Activated T-helper 2 cell treated with anti-CD3 and anti-CD28 coated beads, Interferon-gamma antibody, Interleukin-2, Interleukin-4, amounts not matched to agents 10 μg/mL and 5 μg/mL and 100 μg/mL, durations not matched to agents 14 hours and 24 hours and 36 hours (primary cell): ENCODE results near the gene ALDH7A1. TPM values are rescaled to one million over a fixed set of nuclear protein-coding genes. Genes with fewer than 3 reads are reported as not detected.
"Not testable (repeated sequence)": the region's sequence is repeated elsewhere in the genome, so short reads cannot be mapped to it uniquely, and the experiment has no call there.

Experiments
- DNase-seq: peaks from one replicate; pipeline ENCODE4 v3.0.0; 2021; ENCODE audit warnings: low spot score
- H3K27ac Mint-ChIP-seq: one replicate; pipeline ENCODE4 v1.8.0; 2021; ENCODE audit warnings: mixed read lengths
- H3K27me3 Mint-ChIP-seq: one replicate; pipeline ENCODE4 v1.8.0; 2021; ENCODE audit warnings: low read depth, mixed read lengths
- H3K36me3 Mint-ChIP-seq: one replicate; pipeline ENCODE4 v1.8.0; 2021; ENCODE audit warnings: low read depth, mixed read lengths
- H3K4me1 Mint-ChIP-seq: one replicate; pipeline ENCODE4 v1.8.0; 2021; ENCODE audit warnings: low read depth, mixed read lengths
- H3K4me3 Mint-ChIP-seq: one replicate; pipeline ENCODE4 v1.8.0; 2021; ENCODE audit warnings: low read depth, mild to moderate bottlenecking, moderate library complexity, mixed read lengths
- H3K9me3 Mint-ChIP-seq: one replicate; pipeline ENCODE4 v1.8.0; 2021; ENCODE audit warnings: mixed read lengths
- intact Hi-C: fragments of 100-400 bp; cut with micrococcal nuclease; formaldehyde crosslinking; loops from one replicate; pipeline ENCODE4 v1.15.1; 2023
- total RNA-seq: library from RNA; stranded (reverse); gene quantifications from 2 replicates; pipeline ENCODE4 v1.2.3, GENCODE V29; 2022

Gene ALDH7A1
- total RNA-seq, 1 donor from 2014 or later, result 3.1 TPM

DNA sequence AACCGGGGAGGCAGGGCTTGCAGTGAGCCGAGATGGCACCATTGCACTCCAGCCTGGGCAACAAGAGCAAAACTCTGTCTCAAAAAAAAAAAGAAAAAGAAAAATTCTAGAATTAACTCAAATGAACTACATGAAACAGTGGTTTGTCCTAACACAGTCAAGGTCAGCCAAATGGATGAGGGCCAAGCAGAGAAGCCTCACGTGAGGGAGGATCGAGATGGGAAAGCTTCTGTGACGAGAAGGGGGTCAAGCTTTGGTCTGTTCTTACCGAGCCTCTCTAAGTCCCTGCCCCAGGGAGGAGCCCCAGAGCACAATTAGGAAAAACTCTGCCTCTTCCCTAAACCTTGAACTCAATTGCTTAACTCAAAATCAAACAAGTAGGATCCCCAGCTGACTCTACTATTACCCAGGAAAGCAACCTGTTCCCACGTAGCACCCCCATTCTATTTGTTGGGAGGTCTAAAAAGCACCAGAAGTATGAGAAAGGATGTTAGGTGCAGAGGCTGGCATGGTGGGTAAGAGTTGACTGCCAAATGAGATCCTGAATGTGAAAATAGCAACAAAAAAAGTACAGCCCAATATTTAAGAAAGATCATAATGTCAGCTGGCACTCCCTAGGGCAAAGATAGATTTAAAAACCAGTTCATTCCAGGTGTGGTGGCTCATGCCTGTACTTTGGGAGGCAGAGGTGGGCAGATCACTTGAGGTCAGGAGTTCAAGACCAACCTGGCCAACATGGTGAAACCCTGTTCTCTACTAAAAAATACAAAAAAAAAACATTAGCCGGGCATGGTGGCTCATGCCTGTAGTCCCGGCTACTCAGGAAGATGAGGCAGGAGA is 7.2 kb downstream of the ALDH7A1 start:
- H3K27me3 Mint-ChIP-seq, result peaks cover 3% of the 10 kb centered on the region
- H3K36me3 Mint-ChIP-seq, result no peaks in the 10 kb centered on the region
- H3K4me3 Mint-ChIP-seq, result no peak overlapping the region
- no peaks in the 10 kb centered on the region for H3K4me1 Mint-ChIP-seq
- DNase-seq, result no peak
- intact Hi-C loops, result no loop called here
- H3K9me3 Mint-ChIP-seq, result no peaks in the 10 kb centered on the region
- H3K27ac Mint-ChIP-seq, result no peak overlapping the region

GRCh38 chr5:126583761-126584160 is 11.3 kb downstream of the ALDH7A1 start:
- H3K27ac Mint-ChIP-seq, result no peak overlapping the region
- DNase-seq, result no peak
- H3K4me3 Mint-ChIP-seq, result no peak overlapping the region
- intact Hi-C loops, result no loop called here
- no peaks in the 10 kb centered on the region for H3K36me3 Mint-ChIP-seq
- H3K27me3 Mint-ChIP-seq, result no peaks in the 10 kb centered on the region
- H3K4me1 Mint-ChIP-seq, result no peaks in the 10 kb centered on the region
- no peaks in the 10 kb centered on the region for H3K9me3 Mint-ChIP-seq

DNA sequence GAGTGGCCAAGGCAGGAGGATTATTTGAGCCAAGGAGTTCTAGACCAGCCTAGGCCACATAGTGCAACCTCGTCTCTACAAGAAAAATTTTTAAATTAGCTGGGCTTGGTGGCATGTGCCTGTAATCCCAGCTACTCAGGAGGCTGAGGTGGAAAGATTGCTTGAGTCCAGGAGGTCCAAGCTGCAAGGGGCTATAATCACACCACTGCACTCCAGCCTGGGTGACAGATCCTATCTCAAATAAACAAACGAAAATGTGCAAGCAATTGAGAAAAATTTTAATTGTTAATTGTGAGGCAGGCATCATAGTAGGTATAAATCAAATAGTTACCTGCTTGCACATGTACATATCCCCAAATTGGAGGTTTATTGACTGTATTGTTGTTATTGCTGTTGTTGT is 15.3 kb downstream of the ALDH7A1 start:
- Mint-ChIP-seq H3K36me3 (no peaks in the 10 kb centered on the region), H3K4me3 (no peak overlapping the region), H3K27me3 (no peaks in the 10 kb centered on the region), H3K4me1 (no peaks in the 10 kb centered on the region), H3K27ac (no peak overlapping the region), H3K9me3 (no peaks in the 10 kb centered on the region)
- DNase-seq, result no peak
- intact Hi-C loops, result no loop called here

DNA sequence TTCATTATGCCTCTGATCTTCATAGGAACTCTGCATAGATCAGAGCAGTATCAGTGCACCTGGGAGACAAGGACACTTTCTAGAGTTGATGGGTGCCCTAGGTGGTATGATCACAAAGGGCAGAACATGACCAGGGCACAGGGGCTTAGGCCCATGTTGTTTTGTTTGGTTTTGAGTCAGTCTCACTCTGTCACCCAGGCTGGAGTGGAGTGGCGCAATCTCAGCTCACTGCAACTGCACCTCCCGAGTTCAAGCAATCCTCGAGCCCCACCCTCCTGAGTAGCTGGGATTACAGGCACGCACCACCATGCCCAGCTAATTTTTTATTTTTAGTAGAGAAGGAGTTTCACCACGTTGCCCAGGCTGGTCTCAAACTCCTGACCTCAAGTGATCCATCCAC is 17.6 kb downstream of the ALDH7A1 start:
- Mint-ChIP-seq H3K9me3 (no peaks in the 10 kb centered on the region), H3K4me1 (no peaks in the 10 kb centered on the region), H3K4me3 (no peak overlapping the region), H3K36me3 (no peaks in the 10 kb centered on the region), H3K27ac (no peak overlapping the region), H3K27me3 (no peaks in the 10 kb centered on the region)
- DNase-seq, result no peak
- intact Hi-C loops, result no loop called here

DNA sequence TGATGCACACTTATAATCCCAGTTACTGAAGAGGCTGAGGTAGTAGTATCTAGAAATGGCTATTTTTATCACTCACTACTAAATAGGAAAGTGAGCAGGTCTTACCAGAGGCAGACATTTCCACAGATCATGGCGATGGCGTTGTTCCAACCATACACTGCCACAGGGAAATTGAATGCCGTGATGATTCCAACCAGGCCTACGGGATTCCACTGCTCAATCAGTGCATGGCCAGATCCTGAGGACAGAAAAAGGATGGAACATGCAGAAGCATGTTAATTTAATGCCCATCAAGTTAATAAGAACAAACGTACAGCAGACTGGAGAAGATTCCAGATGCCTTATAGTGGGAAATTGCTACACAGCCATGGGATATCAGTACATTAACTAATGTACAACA is 18.0 kb downstream of the ALDH7A1 start:
- H3K27ac Mint-ChIP-seq, result no peak overlapping the region
- H3K36me3 Mint-ChIP-seq, result no peaks in the 10 kb centered on the region
- H3K9me3 Mint-ChIP-seq, result no peaks in the 10 kb centered on the region
- intact Hi-C loops, result no loop called here
- no peak for DNase-seq
- H3K4me3 Mint-ChIP-seq, result no peak overlapping the region
- no peaks in the 10 kb centered on the region for H3K27me3 Mint-ChIP-seq
- H3K4me1 Mint-ChIP-seq, result no peaks in the 10 kb centered on the region

DNA sequence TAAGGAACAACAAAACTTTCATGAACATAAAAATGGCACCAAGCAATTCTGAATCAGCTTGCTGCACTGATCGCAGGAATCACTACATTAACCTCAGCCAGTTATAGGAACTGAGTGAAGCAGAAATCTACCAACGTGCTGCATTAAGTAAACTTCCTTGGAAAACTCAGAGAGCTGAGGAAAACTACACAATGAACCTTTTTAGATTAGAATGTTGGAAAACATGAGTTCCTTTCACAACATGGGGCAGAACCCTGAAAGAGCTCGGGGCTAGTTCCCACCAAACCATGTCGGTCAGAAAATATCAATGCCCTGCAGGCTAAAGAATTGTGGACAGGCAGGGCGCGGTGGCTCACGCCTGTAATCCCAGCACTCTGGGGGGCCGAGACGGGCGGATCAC is 19.4 kb downstream of the ALDH7A1 start:
- Mint-ChIP-seq H3K4me3 (no peak overlapping the region), H3K36me3 (no peaks in the 10 kb centered on the region), H3K9me3 (no peaks in the 10 kb centered on the region), H3K27ac (no peak overlapping the region), H3K27me3 (no peaks in the 10 kb centered on the region), H3K4me1 (no peaks in the 10 kb centered on the region)
- intact Hi-C loops, result no loop called here
- no peak for DNase-seq

DNA sequence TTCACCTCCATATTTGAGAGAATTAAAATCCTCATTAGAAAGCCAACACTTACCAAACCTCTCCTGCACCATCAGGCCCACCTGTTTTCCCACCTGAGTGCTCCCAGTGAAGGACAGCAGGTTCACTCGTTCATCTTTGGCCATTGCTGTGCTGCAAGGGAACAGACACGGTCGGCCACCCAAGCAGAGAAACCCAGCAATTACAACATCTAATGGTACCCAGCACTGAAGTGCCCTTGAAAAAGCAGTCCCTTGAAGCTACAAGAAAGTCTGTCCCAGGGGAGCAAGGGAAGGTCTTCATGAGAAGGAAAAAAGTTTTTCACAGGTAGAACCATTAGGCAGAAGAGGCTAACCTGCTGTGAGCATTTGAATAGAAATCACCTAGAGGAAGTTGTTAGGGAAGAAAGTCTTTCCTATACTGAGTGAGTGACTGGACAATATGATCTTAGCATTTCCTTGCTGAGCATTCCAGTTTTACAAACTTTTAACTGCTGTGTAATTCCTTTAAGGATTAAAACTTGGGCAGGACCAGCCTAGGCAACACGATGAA is 26.7 kb downstream of the ALDH7A1 start:
- H3K27me3 Mint-ChIP-seq, result no peaks in the 10 kb centered on the region
- H3K36me3 Mint-ChIP-seq, result no peaks in the 10 kb centered on the region
- no peaks in the 10 kb centered on the region for H3K9me3 Mint-ChIP-seq
- no peaks in the 10 kb centered on the region for H3K4me1 Mint-ChIP-seq
- intact Hi-C loops, result no loop called here
- no peak overlapping the region for H3K27ac Mint-ChIP-seq
- no peak overlapping the region for H3K4me3 Mint-ChIP-seq
- no peak for DNase-seq

GRCh38 chr5:126562823-126563222 is 32.2 kb downstream of the ALDH7A1 start:
- H3K4me1 Mint-ChIP-seq, result no peaks in the 10 kb centered on the region
- H3K27ac Mint-ChIP-seq, result no peak overlapping the region
- H3K9me3 Mint-ChIP-seq, result no peaks in the 10 kb centered on the region
- intact Hi-C loops, result no loop called here
- H3K4me3 Mint-ChIP-seq, result no peak overlapping the region
- H3K36me3 Mint-ChIP-seq, result no peaks in the 10 kb centered on the region
- DNase-seq, result no peak
- H3K27me3 Mint-ChIP-seq, result no peaks in the 10 kb centered on the region

DNA sequence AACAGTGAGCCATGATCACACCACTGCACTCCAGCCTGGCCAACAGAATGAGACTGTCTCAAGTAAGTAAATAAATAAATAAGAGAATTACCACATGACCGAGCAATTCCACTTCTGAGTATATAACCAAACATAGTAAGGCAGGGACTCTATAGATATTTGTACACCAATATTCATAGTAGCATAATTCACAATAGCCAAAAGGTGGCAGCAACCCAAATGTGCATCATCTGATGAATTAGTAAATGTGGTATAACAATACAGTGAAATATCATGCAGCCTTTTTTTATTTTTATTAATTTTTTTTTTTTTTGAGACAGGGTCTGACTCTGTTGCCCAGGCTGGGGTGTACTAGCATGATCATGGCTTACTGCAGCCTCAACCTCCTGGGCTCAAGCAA is 33.1 kb downstream of the ALDH7A1 start:
- Mint-ChIP-seq H3K36me3 (no peaks in the 10 kb centered on the region), H3K27ac (no peak overlapping the region), H3K4me1 (no peaks in the 10 kb centered on the region), H3K27me3 (no peaks in the 10 kb centered on the region), H3K4me3 (no peak overlapping the region), H3K9me3 (no peaks in the 10 kb centered on the region)
- DNase-seq, result no peak
- intact Hi-C loops, result no loop called here

- H3K27ac Mint-ChIP-seq, intact Hi-C loops, DNase-seq, H3K27me3 Mint-ChIP-seq, H3K9me3 Mint-ChIP-seq, H3K4me1 Mint-ChIP-seq, H3K36me3 Mint-ChIP-seq, H3K4me3 Mint-ChIP-seq: not testable (repeated sequence)
Measured at GRCh38 chr5:126555101-126555500, 39.9 kb downstream of the ALDH7A1 start.

- no peaks in the 10 kb centered on the region for H3K4me1 Mint-ChIP-seq
- H3K4me3 Mint-ChIP-seq, result no peak overlapping the region
- intact Hi-C loops, result no loop called here
- no peak overlapping the region for H3K27ac Mint-ChIP-seq
- H3K36me3 Mint-ChIP-seq, result no peaks in the 10 kb centered on the region
- H3K27me3 Mint-ChIP-seq, result no peaks in the 10 kb centered on the region
- H3K9me3 Mint-ChIP-seq, result no peaks in the 10 kb centered on the region
- no peak for DNase-seq
Measured at GRCh38 chr5:126552614-126553013, 42.4 kb downstream of the ALDH7A1 start.

DNA sequence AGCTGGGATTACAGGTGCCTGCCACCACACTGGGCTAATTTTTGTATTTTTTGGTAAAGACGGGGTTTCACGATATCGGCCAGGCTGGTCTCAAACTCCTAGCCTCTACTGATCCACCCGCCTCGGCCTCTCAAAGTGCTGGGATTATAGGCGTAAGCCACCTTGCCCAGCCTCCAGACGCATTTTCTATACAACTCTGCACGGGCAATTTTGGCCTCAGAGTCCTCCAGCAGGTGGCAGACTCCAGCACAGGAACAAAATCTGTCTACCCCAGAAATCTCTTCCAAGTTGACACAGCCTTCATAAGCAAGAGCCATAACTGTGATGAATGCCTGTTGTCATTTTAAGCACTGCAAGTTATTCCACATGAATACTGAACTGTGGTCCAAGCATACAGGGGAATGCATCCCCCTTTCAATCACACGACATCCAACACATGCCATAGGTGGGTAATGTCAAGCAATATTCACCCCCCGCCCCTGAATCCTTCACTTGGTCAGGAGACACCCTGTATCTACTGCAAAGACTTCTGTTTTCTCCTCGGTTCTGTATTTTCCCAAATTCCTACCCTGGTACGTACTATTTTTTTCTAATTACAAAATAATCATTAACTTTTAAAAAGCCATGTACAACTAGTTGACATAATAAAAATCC is 50.8 kb downstream of the ALDH7A1 start:
- Mint-ChIP-seq H3K4me1 (no peaks in the 10 kb centered on the region), H3K27ac (no peak overlapping the region), H3K9me3 (no peaks in the 10 kb centered on the region), H3K4me3 (no peak overlapping the region), H3K27me3 (peaks cover 6% of the 10 kb centered on the region), H3K36me3 (no peaks in the 10 kb centered on the region)
- DNase-seq, result no peak
- intact Hi-C loops, result loop anchor here (5.0 kb wide), 1 partner anchor 948 kb away; no protein-coding TSS in a partner anchor

- intact Hi-C loops, result loop anchor here (5.0 kb wide), 1 partner anchor 949 kb away; no protein-coding TSS in a partner anchor
Measured at GRCh38 chr5:126543660-126544059, 51.4 kb downstream of the ALDH7A1 start.

More at GRCh38 chr5:126543660-126544059, 51.4 kb downstream of the ALDH7A1 start:
- Mint-ChIP-seq H3K27ac (no peak overlapping the region), H3K4me1 (no peaks in the 10 kb centered on the region), H3K9me3 (no peaks in the 10 kb centered on the region), H3K36me3 (no peaks in the 10 kb centered on the region), H3K27me3 (peaks cover 6% of the 10 kb centered on the region), H3K4me3 (no peak overlapping the region)
- no peak for DNase-seq
